K562 treated with DMSO at 1 percent for 48 hours (cell line): ENCODE results near the gene DUSP23. TPM values are rescaled to one million over a fixed set of nuclear protein-coding genes. Genes with fewer than 3 reads are reported as not detected.

ENCODE experiments used
- total RNA-seq: library from RNA; unstranded; fragments of 300-600 nt; gene quantifications from 2 replicates; pipeline ENCODE4 v1.2.3, GENCODE V29; 2022; ENCODE audit warnings: low replicate concordance; ENCODE audit errors: extremely low read depth

Gene DUSP23
- total RNA-seq: not detected in 2 replicates

DNA sequence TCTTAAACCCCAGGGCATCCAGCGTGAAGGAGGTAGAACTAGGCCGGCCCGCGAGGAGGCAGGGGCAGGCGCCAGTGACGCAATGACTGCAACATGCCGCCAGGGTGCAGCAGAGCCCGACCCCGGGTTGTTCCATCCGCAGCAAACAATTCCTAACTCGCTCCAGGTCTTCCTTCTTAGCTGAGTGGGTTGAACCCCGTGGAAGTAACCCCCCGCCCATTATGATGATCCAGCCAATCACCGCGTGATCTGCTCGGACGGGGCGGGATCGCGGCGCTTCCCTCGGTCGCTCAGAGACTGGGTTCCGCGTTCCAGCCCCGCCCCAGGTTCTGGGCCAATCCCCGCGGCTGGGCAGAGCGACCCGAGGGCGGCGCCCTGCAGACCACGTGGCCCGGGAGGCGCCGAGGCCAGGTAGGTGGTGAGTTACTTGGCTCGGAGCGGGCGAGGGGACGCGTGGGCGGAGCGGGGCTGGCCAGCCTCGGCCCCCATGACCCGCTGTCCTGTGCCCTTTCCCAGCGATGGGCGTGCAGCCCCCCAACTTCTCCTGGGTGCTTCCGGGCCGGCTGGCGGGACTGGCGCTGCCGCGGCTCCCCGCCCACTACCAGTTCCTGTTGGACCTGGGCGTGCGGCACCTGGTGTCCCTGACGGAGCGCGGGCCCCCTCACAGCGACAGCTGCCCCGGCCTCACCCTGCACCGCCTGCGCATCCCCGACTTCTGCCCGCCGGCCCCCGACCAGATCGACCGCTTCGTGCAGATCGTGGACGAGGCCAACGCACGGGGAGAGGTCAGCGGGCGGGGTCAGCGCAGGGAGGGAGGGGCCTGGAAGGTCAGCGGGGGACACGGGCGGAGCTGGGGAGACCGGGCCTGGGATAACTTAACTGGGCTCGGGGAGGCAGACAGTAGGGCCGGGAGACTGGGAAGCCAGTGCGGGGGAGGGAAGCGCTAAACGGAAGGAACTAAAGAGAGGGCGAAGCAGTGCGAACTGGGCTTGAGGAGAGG, at the start of gene DUSP23:
TSS of gene DUSP23 (plus strand) at position 380 of the 1,000 bp plus-strand sequence. CDS start at position 519, 139 bp downstream.

DNA sequence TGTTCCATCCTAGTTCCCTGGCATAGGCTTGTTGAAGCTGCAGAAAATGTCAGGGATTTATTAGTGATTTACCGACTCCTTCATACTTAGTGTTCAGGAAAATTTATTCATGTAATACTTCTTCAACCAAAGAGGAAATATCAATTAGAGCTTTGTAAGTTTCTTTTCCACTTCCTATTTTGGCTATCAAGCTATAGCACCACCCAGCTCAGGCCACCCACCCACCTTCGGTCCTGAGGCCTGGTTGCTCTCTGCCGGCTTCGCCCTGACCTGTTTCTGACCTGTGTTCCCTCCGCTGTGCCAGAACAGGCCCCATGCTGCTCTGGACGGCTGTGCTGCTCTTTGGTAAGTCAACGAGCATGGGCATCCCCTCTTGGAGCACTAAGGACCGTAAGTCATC, 21.3 kb downstream of the DUSP23 start, which contains the start of gene FCRL6:
TSS of gene FCRL6 (plus strand) at position 250 of the 400 bp plus-strand sequence. CDS start at position 315, 65 bp downstream.

DNA sequence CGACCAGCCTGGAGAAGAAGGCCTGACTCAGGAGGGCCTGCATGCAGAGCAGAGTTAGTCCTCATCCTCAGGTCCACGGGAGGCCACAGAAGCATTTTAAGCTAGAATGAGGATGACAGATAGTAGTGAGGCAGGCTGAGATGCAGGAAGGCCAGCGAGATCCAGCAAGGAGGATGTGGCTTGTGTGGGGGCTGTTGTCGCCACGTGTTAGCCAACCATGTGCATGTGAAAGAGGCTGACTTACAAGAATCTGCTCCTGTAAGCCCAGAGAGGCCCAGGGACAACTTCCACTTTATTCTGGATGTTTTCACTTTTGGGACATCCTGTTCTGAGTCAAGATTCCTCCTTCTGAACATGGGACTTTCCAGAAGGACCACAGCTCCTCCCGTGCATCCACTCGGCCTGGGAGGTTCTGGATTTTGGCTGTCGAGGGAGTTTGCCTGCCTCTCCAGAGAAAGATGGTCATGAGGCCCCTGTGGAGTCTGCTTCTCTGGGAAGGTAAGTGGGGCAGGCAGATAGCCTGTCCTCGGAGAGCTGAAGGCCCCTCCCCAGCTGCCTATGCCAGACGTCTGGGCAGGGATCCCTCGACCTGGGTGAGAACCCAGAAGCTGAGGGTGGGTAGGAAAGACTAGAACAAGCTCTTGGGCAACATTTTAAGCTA, 45.8 kb downstream of the DUSP23 start, which contains the start of gene SLAMF8:
TSS of gene SLAMF8 (plus strand) at position 433 of the 661 bp plus-strand sequence. CDS start at position 459, 26 bp downstream.

Other genes with a start within 250 kb of the DUSP23 start
- not detected in 2 replicates for gene OR10J5, start 245.0 kb upstream of the DUSP23 start, total RNA-seq
- not detected in 2 replicates for gene APCS, start 193.1 kb upstream of the DUSP23 start, total RNA-seq
- gene CRP, start 66.4 kb upstream of the DUSP23 start, total RNA-seq: not detected in 2 replicates
- not detected in 2 replicates for gene FCRL6, start 21.4 kb downstream of the DUSP23 start, total RNA-seq
- not detected in 2 replicates for gene SLAMF8, start 45.9 kb downstream of the DUSP23 start, total RNA-seq
- gene VSIG8, start 81.7 kb downstream of the DUSP23 start, total RNA-seq: not detected in 2 replicates
- gene CFAP45, start 119.2 kb downstream of the DUSP23 start, total RNA-seq: not detected in 2 replicates
- 770 TPM in 1 of 2 replicates, not detected in the other for gene TAGLN2, start 144.5 kb downstream of the DUSP23 start, total RNA-seq
- gene IGSF9, start 164.7 kb downstream of the DUSP23 start, total RNA-seq: not detected in 2 replicates
- not detected in 2 replicates for gene SLAMF9, start 173.3 kb downstream of the DUSP23 start, total RNA-seq